Activated naive CD8-positive, alpha-beta T cell treated with anti-CD3 and anti-CD28 coated beads, Interleukin-2, amount 50 U/mL, for 24 hours (primary cell): ENCODE data around the gene TOP3A.
A peak's percentile ranks its signal among the peaks of the same experiment; 100 is the strongest.

Experiments used
- ATAC-seq: fragments of 150-1000 bp; cut with Tn5 transposase; one replicate; pipeline ENCODE4 v1.10.0; 2021
- DNase-seq: peaks from one replicate; pipeline ENCODE4 v3.0.0; 2021
- H3K27ac Mint-ChIP-seq: one replicate; pipeline ENCODE4 v1.8.0; 2021; ENCODE audit warnings: mild to moderate bottlenecking, mixed read lengths
- H3K27me3 Mint-ChIP-seq: one replicate; pipeline ENCODE4 v1.8.0; 2021; ENCODE audit warnings: mixed read lengths
- H3K36me3 Mint-ChIP-seq: one replicate; pipeline ENCODE4 v1.8.0; 2021; ENCODE audit warnings: low read depth, mixed read lengths
- H3K4me1 Mint-ChIP-seq: one replicate; pipeline ENCODE4 v1.8.0; 2021; ENCODE audit warnings: mixed read lengths
- H3K4me3 Mint-ChIP-seq: one replicate; pipeline ENCODE4 v1.8.0; 2021; ENCODE audit warnings: mild to moderate bottlenecking, moderate library complexity, mixed read lengths
- H3K9me3 Mint-ChIP-seq: one replicate; pipeline ENCODE4 v1.8.0; 2021; ENCODE audit warnings: mixed read lengths

The TOP3A gene

GRCh38 chr17:18228176-18228682 lies 86.6 kb downstream of the TOP3A start:
- Mint-ChIP-seq H3K9me3 (no peaks in the 10 kb centered on the region), H3K4me3 (no peak overlapping the region), H3K27ac (no peak overlapping the region), H3K4me1 (peaks cover 16% of the 10 kb centered on the region), H3K27me3 (no peaks in the 10 kb centered on the region), H3K36me3 (no peaks in the 10 kb centered on the region)
- ATAC-seq (no peak), DNase-seq (no peak)

- ATAC-seq (no peak), DNase-seq (no peak)
- Mint-ChIP-seq H3K27me3 (no peaks in the 10 kb centered on the region), H3K9me3 (no peaks in the 10 kb centered on the region), H3K4me3 (no peak overlapping the region), H3K4me1 (peaks cover 16% of the 10 kb centered on the region), H3K27ac (no peak overlapping the region), H3K36me3 (no peaks in the 10 kb centered on the region)
These were observed 87.2 kb downstream of the TOP3A start for GRCh38 chr17:18227635-18228034.

GRCh38 chr17:18226284-18226945 lies 88.4 kb downstream of the TOP3A start:
- Mint-ChIP-seq H3K36me3 (no peaks in the 10 kb centered on the region), H3K4me3 (peak overlapping the region; percentile 100), H3K27ac (peak overlapping the region; percentile 93), H3K4me1 (peaks cover 16% of the 10 kb centered on the region), H3K9me3 (no peaks in the 10 kb centered on the region), H3K27me3 (no peaks in the 10 kb centered on the region)
- DNase-seq (peak; percentile 31), ATAC-seq (no peak)

- no peaks in the 10 kb centered on the region for H3K9me3 Mint-ChIP-seq
- DNase-seq (no peak), ATAC-seq (peak; percentile 14)
- H3K27ac Mint-ChIP-seq: peak overlapping the region; percentile 93
- H3K4me1 Mint-ChIP-seq: peaks cover 16% of the 10 kb centered on the region
- H3K36me3 Mint-ChIP-seq: no peaks in the 10 kb centered on the region
- no peaks in the 10 kb centered on the region for H3K27me3 Mint-ChIP-seq
- peak overlapping the region; percentile 100 for H3K4me3 Mint-ChIP-seq
These were observed 89.0 kb downstream of the TOP3A start for GRCh38 chr17:18225642-18226283.

- H3K4me1 Mint-ChIP-seq: peaks cover 16% of the 10 kb centered on the region
- peak within 1 kb of the TSS; percentile 100 for H3K4me3 Mint-ChIP-seq
- peak; percentile 97 for DNase-seq
- H3K9me3 Mint-ChIP-seq: no peaks in the 10 kb centered on the region
- peak within 1 kb of the TSS; percentile 93 for H3K27ac Mint-ChIP-seq
- no peaks in the 10 kb centered on the region for H3K36me3 Mint-ChIP-seq
- H3K27me3 Mint-ChIP-seq: no peaks in the 10 kb centered on the region
- ATAC-seq: peak; percentile 95
These were observed 89.6 kb downstream of the TOP3A start, which contains the start of gene LLGL1 for GRCh38 chr17:18225121-18225641. Gene LLGL1 (plus strand): TSS chr17:18225635. CDS start chr17:18225683, 48 bp downstream.

GRCh38 chr17:18224387-18225120 lies 90.2 kb downstream of the TOP3A start:
- no peak for ATAC-seq
- Mint-ChIP-seq H3K27ac (peak overlapping the region; percentile 54), H3K4me1 (peaks cover 16% of the 10 kb centered on the region), H3K36me3 (no peaks in the 10 kb centered on the region), H3K27me3 (no peaks in the 10 kb centered on the region), H3K4me3 (peak overlapping the region; percentile 73), H3K9me3 (no peaks in the 10 kb centered on the region)
- no peak for DNase-seq

GRCh38 chr17:18224053-18224386 lies 90.8 kb downstream of the TOP3A start:
- Mint-ChIP-seq H3K27me3 (no peaks in the 10 kb centered on the region), H3K27ac (no peak overlapping the region), H3K9me3 (no peaks in the 10 kb centered on the region), H3K36me3 (no peaks in the 10 kb centered on the region), H3K4me3 (no peak overlapping the region), H3K4me1 (peaks cover 16% of the 10 kb centered on the region)
- ATAC-seq (no peak), DNase-seq (no peak)
